Chondrocyte (in vitro differentiated cells): ENCODE results near the gene COL9A2. TPM values are rescaled to one million over a fixed set of nuclear protein-coding genes. Genes with fewer than 3 reads are reported as not detected.

Source experiments
- DNase-seq: peaks from one replicate; pipeline ENCODE4 v3.0.0; 2021; ENCODE audit warnings: mixed read lengths, low spot score
- H3K27ac Mint-ChIP-seq: one replicate; pipeline ENCODE4 v1.8.0; 2021; ENCODE audit warnings: mild to moderate bottlenecking, moderate library complexity, mixed read lengths; ENCODE audit not compliant: unreplicated experiment
- H3K27me3 Mint-ChIP-seq: 2 replicates; pipeline ENCODE4 v1.8.0; 2021; ENCODE audit warnings: low read depth, mixed read lengths
- H3K36me3 Mint-ChIP-seq: 2 replicates; pipeline ENCODE4 v1.8.0; 2021; ENCODE audit warnings: low read depth, mixed read lengths
- H3K4me1 Mint-ChIP-seq: 2 replicates; pipeline ENCODE4 v1.8.0; 2021; ENCODE audit warnings: low read depth, mild to moderate bottlenecking, mixed read lengths
- H3K4me3 Mint-ChIP-seq: one replicate; pipeline ENCODE4 v1.8.0; 2021; ENCODE audit warnings: mild to moderate bottlenecking, moderate library complexity, mixed read lengths; ENCODE audit not compliant: unreplicated experiment
- H3K9me3 Mint-ChIP-seq: 2 replicates; pipeline ENCODE4 v1.8.0; 2021; ENCODE audit warnings: low read depth, mixed read lengths
- CTCF ChIP-seq: fragments of 200-600 bp; sonication (generic); IDR thresholded peaks from 2 replicates; pipeline ENCODE4 v1.5.0; 2021; ENCODE audit warnings: antibody characterized with exemption, mild to moderate bottlenecking, moderate library complexity
- total RNA-seq: library from RNA; stranded (reverse); gene quantifications from 3 replicates; pipeline ENCODE4 v1.2.1, GENCODE V29; 2021

COL9A2 gene
- total RNA-seq, 1 donor from 2014 or later = 9.9 TPM

- H3K9me3 Mint-ChIP-seq = no peaks in the 10 kb centered on the region
- H3K36me3 Mint-ChIP-seq = no peaks in the 10 kb centered on the region
- no peak overlapping the region for H3K4me3 Mint-ChIP-seq
- H3K27me3 Mint-ChIP-seq = no peaks in the 10 kb centered on the region
- DNase-seq = no peak
- no peak overlapping the region for H3K27ac Mint-ChIP-seq
- H3K4me1 Mint-ChIP-seq = no peaks in the 10 kb centered on the region
- TF ChIP-seq CTCF = no peak
These were observed 10.8 kb downstream of the COL9A2 start for GRCh38 chr1:40306296-40306695.

GRCh38 chr1:40305871-40306270 lies 11.2 kb downstream of the COL9A2 start:
- Mint-ChIP-seq H3K36me3 (no peaks in the 10 kb centered on the region), H3K27ac (no peak overlapping the region), H3K4me3 (no peak overlapping the region), H3K4me1 (no peaks in the 10 kb centered on the region), H3K27me3 (no peaks in the 10 kb centered on the region), H3K9me3 (no peaks in the 10 kb centered on the region)
- TF ChIP-seq CTCF = no peak
- no peak for DNase-seq

GRCh38 chr1:40305451-40305850 lies 11.6 kb downstream of the COL9A2 start:
- H3K36me3 Mint-ChIP-seq = no peaks in the 10 kb centered on the region
- H3K4me1 Mint-ChIP-seq = no peaks in the 10 kb centered on the region
- H3K4me3 Mint-ChIP-seq = no peak overlapping the region
- no peak for DNase-seq
- H3K9me3 Mint-ChIP-seq = no peaks in the 10 kb centered on the region
- H3K27me3 Mint-ChIP-seq = no peaks in the 10 kb centered on the region
- no peak for TF ChIP-seq CTCF
- no peak overlapping the region for H3K27ac Mint-ChIP-seq

- Mint-ChIP-seq H3K36me3 (no peaks in the 10 kb centered on the region), H3K27ac (no peak overlapping the region), H3K27me3 (no peaks in the 10 kb centered on the region), H3K4me1 (no peaks in the 10 kb centered on the region), H3K4me3 (no peak overlapping the region), H3K9me3 (no peaks in the 10 kb centered on the region)
- DNase-seq = no peak
- no peak for TF ChIP-seq CTCF
These were observed 13.3 kb downstream of the COL9A2 start for GRCh38 chr1:40303790-40304189.

GRCh38 chr1:40303051-40303771 lies 13.9 kb downstream of the COL9A2 start:
- Mint-ChIP-seq H3K4me3 (no peak overlapping the region), H3K4me1 (no peaks in the 10 kb centered on the region), H3K27me3 (no peaks in the 10 kb centered on the region), H3K36me3 (no peaks in the 10 kb centered on the region), H3K27ac (no peak overlapping the region), H3K9me3 (no peaks in the 10 kb centered on the region)
- no peak for DNase-seq
- no peak for TF ChIP-seq CTCF
